DMS53 treated with DMSO at 0.1 percent for 48 hours (cell line): ENCODE results near the gene TANGO6.
"Not testable (repeated sequence)": the region's sequence is repeated elsewhere in the genome, so short reads cannot be mapped to it uniquely, and the experiment has no call there.

Experiments used
- DNase-seq: peaks from one replicate; lab custom pipeline; 2025; ENCODE audit not compliant: unreplicated experiment; lab: John Stamatoyannopoulos, UW

Gene TANGO6

DNA sequence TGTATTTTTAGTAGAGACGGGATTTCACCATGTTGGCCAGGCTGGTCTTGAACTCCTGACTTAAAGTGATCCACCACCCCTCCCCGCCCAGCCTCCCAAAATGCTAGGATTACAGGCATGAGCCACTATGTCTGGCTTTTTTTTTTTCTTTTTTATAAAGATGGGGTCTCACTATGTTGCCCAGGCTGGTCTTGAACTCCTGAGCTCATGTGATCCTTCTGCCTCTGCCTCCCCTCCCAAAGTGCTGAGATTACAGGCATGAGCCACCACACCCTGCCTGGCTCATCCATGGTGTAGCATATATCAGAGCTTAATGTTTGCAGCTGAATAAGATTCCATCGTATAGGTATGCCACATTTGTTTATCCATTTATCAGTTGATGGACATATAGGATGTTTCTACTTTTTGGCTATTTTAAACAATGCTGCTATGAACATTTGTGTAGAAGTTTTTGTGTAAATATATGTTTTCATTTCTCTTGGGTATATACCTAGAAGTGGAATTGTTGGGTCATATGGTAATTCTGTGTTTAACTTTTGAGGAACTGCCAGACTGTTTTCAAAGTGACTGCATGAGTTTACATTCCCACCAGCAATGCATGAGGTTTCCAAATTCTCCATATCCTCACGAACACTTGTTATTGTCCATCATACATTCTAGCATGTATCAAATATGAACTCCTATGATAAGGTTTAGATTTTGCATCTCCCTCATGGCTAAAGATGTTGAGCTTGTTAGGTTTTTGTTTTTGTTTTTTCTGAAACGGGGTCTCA lies 206.5 kb downstream of the TANGO6 start:
- DNase-seq = no peak

- DNase-seq = not testable (repeated sequence)
These were observed 208.1 kb downstream of the TANGO6 start for GRCh38 chr16:69051517-69051830.

DNA sequence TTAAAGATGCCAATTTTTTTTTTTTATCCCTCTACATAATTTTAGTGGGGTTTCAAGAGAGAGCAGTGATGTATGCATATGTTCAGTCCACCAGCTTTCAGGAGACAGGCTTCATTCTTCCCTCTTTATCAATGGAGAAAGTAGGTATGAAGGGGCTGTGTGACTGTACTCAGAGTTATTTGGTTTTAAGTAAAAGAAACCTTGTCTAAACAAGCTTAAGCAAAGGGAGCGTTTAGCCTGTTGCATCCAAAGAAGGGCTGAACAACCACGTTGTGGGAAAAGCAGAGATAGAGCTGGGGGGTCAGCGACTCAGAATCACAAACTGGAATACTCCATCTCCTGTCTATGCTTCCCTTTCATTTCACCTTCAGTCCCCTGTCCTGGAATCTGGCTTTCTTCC lies 211.7 kb downstream of the TANGO6 start:
- DNase-seq = no peak

DNA sequence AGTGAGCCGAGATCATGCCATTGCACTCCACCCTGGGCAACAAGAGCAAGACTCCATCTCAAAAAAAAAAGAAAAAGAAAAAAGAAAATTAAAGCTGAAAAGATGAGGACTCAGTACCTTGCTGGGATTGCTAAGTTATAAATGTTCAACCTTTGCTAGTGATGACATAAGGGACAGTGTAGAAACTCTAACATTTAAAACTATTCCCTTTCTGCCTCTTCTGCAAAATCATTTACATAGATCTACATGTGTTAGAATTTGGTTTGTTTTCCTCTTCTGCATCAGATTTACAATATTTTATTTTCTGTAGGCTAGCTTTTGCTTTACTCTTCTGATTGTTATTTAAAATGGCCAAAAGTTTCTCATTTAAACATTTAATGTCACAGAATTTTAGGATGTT lies 212.6 kb downstream of the TANGO6 start:
- DNase-seq = no peak

GRCh38 chr16:69056421-69056820 lies 213.1 kb downstream of the TANGO6 start:
- DNase-seq = no peak

- DNase-seq = no peak
These were observed 214.4 kb downstream of the TANGO6 start for GRCh38 chr16:69057400-69058378.

GRCh38 chr16:69063491-69063890 lies 220.2 kb downstream of the TANGO6 start:
- DNase-seq = not testable (repeated sequence)

GRCh38 chr16:69064124-69064763 lies 220.9 kb downstream of the TANGO6 start:
- no peak for DNase-seq

- DNase-seq = no peak
These were observed 221.5 kb downstream of the TANGO6 start for GRCh38 chr16:69064764-69065313.

- DNase-seq = no peak
These were observed 226.2 kb downstream of the TANGO6 start for GRCh38 chr16:69069504-69069903.

DNA sequence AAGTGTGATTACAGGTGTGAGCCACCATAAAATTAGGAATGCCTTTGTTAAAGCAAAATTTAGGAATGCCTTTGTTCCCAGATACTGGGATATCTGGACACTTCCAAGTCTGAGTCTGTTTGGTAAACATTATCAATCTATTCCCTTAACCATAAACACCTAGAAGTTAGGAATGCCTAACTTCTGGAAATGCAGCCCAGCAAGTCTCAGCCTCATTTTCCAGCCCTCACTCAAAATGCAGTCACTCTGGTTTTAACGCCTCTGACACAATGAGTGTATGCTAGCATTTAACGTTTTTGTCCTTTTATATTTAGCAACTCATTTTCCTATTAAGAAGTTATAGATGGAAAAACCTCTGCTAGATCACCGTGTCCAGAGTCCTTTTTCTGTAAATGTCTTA lies 227.7 kb downstream of the TANGO6 start:
- no peak for DNase-seq

- DNase-seq = no peak
These were observed 229.3 kb downstream of the TANGO6 start for GRCh38 chr16:69072640-69072974.

GRCh38 chr16:69073181-69073702 lies 229.9 kb downstream of the TANGO6 start:
- no peak for DNase-seq

DNA sequence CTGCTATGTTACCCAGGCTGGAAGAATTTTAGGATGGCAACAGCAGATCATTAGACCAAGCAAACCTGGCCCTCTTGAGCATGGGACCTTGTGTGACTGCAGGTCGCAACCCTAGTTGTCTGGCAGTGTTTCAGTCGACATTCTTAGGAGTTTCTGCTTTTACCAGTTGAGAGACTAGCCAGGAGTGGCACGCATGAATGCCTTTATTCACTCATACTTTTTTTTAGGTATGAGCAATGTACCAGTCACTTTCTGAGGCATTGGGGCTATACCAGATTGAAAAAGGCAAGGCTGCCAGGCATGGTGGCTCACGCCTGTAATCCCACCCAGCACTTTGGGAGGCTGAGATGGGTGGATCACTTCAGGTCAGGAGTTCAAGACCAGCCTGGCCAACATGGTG lies 233.9 kb downstream of the TANGO6 start:
- DNase-seq = no peak

DNA sequence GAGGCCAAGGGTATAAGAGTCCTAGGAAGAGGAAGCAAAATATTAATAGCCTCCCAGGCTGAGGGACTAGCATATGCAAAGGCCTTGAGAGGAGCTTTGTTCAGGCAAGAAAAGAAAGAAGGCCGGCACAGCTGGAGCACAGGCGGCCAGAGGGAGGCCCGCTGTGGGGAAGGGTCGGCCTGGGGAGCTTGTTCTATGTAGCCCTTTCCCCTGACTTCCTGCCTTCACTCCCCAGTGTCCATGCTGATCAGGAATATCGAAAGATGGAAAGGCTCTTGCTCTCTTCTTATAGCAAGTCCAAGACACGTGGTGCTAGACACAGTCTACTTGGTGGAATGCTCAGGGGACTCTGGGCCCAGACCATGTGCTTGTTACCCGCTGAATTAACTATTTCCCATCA lies 234.7 kb downstream of the TANGO6 start:
- no peak for DNase-seq

DNA sequence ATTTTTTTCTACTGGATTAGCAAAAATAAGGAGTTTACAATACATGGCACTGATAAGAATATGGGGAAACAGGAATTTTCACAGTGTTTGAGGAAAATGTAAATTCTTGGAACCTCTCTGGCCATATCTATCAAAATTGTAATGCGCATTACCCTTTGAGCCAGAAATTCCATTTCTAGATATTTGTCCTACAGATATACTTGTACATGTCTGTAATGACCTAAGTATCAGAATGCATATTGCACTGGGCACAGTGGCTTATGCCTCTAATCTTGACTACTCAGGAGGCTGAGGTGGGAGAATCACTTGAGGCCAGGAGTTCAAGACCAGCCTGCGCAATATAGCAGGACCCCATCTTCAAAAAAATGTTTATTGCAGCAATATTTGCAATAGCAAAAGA lies 236.4 kb downstream of the TANGO6 start:
- DNase-seq = no peak

DNA sequence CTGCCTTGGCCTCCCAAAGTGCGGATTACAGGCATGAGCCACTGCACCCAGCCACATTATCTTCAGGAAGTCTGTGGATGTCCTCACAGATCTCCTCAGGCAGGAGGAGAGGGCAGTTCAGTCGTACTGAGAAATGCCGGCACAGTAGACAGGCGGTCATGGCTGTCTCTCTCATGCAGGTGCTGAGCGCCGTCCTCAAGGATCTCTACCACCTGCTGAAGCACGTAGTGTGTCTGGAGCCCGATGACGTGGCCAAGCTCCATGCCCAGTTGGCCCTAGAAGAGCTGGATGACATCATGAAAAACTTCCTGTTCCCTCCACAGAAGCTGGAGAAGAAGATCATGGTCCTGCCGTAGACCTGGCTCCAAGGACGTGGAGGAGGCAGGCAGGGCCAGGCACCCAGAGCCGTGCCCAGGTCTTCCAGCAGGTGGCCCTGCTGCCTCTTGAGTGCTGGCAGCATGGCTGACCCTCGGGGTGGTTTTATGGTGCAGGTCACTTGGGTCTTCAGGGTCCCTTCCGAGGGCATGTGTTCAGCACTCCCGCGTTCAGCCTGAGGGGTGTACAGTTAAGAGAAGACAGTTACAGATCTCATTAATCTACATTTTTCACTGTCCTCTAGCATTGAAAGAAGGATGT lies 240.1 kb downstream of the TANGO6 start:
- DNase-seq = no peak

DNA sequence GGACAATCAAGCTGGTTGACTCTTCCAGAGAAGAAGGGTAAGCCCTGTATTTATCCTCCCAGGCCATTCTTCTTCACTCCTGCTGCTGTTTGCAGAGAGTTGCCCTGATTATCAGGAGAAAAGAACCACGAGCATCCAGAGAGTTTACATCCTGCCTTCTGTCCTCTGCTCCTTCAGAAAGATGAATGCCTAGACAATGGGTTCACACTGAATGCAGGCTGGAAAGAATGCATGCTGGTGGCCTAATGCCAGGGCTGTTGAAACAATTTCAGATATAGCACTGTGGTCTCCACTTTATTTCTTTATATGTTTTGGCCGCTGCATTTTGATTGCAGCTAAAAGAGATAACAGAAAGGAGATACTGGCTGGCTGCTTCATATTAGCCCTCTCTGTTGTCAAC lies 241.0 kb downstream of the TANGO6 start:
- no peak for DNase-seq

GRCh38 chr16:69085032-69085695 lies 241.8 kb downstream of the TANGO6 start:
- DNase-seq = no peak

DNA sequence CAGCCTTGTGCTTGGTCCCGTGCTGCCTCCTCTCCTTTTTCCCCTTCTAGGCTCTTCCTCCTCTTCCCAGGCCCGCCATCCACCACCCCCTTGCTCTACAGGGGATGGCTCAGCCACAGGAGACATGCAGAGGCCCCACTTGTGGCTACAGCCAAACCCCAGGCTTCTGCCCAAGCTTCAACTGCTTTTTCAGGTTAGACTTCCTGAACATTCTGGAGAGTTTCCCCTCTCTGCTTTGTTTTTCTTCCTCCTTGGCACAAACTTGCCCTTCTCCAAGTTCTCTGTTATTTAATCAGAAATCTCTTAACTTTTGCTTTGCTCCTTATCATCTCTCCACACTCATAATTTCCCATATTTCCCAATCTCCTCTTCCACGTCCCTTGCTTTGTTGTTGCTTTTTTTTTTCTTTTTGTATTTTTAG lies 243.8 kb downstream of the TANGO6 start:
- no peak for DNase-seq
